HG03064 (cell line): ENCODE results near the gene HARBI1.
"Not testable (repeated sequence)": the region's sequence is repeated elsewhere in the genome, so short reads cannot be mapped to it uniquely, and the experiment has no call there.

Source experiments
- ATAC-seq: cut with Tn5 transposase; IDR thresholded peaks from one replicate; pipeline ENCODE4 v1.9.1; 2021; ENCODE audit warnings: low read depth; ENCODE audit not compliant: unreplicated experiment

The HARBI1 gene

DNA sequence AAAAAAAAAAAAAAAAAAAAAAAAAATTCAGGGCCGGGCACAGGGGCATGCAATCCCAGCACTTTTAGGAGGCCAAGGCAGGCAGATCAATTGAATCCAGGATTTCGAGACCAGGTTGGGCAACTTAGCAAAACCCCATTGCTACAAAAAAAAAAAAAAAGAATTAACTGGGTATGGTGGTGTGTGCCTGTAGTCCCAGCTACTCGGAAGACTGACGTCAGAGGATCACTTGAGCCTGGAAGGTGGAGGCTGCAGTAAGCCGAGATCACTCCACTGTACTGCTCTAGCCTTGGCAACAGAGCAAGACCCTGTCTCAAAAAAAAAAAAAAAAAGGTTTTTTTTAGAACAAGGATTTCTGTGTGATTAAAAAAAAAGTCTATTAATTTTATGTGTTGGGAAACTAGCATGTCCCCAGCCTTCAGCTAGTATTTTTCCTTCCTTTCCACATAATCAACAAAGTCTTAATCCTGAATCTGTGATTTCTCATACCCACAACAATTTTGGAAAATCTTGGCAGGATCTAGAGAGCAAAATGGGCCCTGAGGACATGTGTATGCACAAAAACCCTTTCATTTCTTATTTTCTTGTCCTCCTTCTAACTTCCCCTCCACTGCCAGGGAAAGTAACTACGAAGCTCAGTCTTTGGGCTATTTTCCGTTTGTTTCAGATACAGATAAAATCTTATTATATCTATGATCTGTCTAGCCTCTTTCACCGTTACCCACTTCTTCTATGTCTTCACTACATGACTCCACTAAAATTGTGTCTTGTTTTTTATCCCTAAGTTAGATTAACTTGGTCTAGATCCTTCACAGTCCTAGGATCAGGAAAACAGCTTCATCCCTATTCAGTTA, 17.5 kb downstream of the HARBI1 start:
- no peak for ATAC-seq

DNA sequence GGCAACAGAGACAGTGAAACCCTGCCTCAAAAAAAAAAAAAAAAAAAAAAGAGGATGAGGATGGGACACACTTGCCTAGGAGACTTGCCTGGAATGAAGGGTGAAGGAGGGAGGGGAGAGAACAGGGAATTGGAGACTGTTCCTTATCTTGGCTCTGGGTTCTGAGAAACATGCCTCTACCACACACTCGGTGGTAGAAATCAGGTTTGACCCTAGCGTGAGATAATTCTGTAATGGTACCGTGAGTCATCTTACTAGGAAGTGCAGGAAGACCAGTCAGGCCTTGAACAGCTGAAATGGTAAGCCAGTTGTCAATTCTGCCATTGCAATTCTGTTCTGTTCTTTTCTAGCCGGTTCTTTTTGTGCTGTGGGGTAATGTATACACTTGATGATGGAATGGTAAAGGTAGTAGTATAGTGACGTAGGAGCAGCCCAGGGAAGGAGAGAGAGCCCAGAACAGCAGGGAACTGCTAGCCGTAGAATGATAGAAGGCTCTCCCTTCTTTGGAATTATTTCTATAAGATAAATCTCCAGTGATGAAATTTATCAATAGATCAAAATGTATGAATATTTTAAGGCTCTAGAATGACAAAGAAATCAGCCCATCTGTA, 19.3 kb downstream of the HARBI1 start:
- ATAC-seq = no peak

DNA sequence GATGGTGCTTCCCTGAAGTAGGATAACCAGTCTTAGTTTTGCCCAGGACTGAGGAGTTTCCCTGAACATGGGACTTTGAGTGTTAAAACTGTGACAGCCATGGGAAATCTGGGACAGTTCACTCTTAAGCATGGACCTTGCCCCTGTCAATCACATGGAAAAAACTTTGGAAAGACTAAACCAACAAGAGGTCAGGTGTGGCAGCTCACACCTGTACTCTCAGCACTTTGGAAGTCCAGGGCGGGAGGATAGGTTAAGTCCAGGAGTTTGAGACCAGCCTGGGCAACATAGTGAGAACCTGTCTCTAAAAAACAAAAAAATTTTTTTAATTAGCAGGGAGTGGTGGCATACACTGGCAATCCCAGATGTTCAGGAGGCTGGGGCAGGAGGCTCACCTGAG, 19.9 kb downstream of the HARBI1 start:
- no peak for ATAC-seq

DNA sequence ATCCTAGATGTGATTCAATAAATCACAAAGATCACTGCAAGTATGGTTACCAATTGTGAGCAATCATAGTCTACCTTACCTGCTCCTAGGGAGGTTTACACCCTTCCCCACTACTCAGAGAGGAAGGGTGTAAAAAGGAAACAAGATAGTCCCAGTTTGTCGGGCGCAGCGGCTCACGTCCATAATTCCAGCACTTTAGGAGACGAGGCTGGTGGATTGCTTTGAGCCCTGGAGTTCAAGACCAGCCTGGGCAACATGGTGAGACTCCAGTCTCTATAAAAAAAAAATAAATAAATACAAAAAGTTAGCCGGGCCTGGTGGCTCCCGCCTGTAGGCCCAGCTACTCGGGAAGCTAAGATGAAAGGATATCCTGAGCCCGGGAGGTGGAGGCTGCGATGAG, 22.2 kb downstream of the HARBI1 start:
- no peak for ATAC-seq

DNA sequence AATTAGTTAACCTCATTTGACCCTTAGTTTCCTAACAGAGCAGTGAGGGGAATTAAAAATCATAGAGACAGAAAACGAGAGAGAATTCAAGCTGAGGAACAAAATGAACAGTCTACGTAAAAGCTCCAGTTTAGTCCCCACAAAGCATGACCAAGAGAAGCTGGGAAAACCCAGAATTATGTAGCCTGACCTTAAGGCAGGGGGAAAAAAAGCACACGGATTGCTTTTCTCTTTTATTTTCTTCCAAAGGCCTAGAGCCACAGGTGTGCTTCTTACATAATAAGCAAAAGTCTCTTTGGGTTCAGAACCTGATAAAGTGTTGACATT, 22.7 kb downstream of the HARBI1 start:
- no peak for ATAC-seq

DNA sequence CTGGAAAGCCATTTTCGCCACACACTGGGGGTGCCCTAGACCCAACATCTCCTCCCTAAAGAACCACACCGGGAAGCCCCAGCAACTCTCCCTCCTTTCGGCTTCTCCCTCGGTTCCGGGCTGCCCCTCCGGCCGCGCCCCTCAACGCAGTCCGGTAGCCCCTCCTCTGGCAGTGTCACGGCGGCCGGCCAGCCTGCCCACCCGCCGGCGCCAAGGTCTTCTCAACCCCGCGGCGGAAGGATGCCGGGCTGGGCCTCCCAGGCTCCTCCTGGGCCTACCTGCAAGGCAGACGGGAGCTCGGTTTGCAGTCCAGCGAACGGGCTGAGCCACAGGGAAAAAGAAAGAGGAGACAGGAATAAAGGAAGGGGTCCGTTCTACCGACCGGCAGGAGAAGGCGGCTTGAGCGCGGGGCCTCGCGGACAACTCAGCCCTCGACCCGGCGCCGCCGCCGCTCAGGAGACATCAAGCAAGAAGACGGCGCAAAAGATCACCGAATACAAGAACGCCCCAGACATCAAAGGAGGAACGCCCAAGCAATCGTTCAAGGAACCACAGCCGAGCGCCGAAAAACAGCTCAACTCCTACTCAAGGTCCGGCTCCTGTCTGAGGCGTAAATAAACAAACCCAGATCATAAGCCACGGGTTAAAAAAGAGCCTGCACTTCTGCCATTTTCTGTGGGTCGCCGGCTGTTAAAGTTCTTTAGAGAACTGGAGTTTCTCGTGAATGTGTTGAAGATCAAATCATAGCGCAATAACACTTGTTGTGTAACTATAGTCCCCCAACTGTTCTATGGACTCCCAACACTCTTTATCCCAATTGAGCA, 23.3 kb downstream of the HARBI1 start, which contains the start of gene AMBRA1:
TSS of gene AMBRA1 (minus strand) at position 474 of the 824 bp plus-strand sequence. CDS start 45,643 bp downstream, outside the sequence.
- ATAC-seq = peak; percentile 73

DNA sequence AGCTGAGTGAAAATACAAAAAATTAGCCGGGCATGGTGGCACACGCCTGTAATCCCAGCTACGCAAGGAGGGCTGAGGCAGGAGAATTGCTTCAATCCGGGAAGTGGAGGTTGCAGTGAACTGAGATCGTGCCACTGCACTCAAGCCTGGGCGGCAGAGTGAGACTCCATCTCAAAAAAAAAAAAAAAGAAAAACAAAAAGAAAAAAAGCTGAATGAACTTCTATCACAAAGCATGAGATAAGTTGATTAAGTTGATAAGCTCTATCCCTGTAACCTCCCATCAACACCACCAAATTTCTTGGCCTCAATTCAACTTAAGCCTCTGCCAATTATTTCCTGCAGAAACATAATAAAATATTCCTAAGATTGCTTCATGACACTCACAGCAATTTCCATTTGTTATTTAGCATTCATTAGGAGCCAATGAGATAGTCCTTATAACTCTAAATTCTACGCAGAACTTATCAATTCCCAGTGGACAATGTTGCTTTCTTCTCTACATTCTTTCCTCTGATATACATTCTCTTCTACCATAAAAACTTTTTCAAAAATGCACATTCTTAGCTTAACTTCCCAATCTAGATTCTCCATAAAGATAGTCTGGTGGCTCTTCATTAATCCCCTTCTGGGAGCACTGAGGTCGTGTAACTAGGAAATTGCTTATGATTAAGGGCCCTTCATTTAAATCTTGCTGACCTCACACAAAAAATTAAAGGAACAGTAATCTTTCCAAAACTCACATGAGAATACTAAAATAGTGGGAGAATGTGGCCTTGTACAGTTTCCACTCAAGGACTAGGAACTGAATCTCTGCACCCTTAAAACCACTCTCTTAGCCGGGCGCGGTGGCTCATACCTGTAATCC, 26.1 kb downstream of the HARBI1 start:
- ATAC-seq = no peak

DNA sequence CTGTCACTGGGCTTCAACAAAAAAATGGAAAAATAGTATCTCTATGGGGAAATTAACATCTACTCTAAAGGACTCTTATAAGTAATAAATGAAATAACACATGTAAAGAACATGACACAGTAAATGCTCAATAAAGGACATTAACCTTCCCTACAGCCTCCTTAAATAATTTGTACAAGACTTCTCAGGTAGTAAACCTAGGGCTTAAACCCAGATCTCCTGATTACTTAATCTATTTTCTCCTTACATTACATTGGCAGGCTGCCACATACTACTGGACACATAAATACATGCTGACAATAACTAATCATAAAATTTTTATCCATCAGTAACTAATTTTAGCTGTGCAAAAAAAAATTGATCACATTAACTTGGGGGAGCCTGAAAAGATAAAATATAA, 28.1 kb downstream of the HARBI1 start:
- no peak for ATAC-seq

DNA sequence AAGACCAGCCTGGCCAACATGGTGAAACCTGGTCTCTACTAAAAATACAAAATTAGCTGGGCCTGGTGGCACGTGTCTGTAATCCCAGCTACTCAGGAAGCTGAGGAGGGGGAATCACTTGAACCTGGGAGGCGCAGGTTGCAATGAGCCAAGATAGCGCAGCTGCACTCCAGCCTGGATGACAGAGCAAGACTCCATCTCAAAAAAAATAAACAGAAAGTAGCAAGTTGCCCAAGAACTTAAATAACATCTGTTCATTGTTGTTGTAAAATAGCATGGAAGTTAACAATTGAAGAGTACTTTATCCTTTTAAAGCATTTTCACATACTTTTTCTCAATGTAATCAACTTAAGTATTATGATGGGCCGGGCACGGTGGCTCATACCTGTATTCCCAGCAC, 28.9 kb downstream of the HARBI1 start:
- ATAC-seq = no peak

DNA sequence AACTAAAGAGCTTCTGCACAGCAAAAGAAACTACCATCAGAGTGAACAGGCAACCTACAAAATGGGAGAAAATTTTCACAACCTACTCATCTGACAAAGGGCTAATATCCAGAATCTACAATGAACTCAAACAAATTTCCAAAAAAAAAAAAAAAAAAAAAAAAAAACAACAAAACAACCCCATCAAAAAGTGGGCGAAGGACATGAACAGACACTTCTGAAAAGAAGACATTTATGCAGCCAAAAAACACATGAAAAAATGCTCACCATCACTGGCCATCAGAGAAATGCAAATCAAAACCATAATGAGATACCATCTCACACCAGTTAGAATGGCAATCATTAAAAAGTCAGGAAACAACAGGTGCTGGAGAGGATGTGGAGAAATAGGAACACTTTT, 33.5 kb downstream of the HARBI1 start:
- not testable (repeated sequence) for ATAC-seq

DNA sequence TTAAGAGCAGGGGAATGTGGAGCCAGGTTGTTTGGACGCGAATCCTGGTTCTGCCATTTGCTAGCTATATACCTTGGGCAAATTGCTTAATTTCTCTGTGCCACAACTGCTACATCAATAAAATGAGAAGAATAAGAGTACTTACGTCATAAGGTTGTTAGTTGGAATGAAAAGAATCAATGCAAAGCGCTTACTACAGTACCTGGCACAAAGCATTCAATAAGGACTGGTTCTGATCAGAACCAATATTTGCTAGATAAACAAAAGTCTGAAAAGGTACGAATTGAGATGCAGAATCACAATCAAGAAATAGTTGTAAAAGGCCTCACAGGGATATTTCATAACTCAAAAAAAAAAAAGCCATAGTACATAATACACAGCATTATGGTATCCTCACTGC, 34.4 kb downstream of the HARBI1 start:
- no peak for ATAC-seq

DNA sequence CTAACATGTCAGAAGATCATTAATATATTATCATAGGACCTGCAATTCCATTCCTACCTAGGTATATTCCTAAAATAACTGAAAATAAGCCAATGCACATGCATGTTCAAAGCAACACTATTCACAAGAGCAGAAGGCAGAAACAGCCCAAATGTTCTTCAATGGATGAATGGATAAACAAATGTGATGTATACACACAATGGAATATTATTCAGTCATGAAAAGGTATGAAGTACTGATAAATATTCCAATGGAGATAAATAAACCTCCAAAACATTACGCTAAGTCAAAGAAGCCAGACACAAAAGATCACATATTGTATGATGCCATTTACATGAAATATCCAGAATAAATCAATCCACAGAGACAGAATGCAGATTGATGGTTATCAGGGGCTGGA, 40.0 kb downstream of the HARBI1 start:
- ATAC-seq = no peak

DNA sequence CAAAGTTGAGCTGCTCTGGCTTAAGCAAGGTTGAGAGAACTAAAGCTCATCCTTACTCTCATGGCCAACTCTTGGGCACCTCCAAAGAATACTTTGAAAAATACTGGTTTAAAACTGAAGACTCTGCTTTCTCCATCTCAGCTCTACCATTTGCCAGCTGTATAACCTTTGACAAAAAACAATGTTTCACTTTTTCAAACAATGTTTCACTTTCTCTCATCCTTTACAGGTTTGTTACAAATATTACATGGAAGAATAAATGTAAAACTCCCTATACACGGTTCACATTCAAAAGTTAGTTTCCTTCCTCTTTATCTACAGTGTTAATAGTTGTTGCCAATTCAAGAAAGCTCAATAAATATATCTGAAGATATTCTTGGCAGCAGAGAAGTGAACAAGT, 42.4 kb downstream of the HARBI1 start:
- no peak for ATAC-seq

DNA sequence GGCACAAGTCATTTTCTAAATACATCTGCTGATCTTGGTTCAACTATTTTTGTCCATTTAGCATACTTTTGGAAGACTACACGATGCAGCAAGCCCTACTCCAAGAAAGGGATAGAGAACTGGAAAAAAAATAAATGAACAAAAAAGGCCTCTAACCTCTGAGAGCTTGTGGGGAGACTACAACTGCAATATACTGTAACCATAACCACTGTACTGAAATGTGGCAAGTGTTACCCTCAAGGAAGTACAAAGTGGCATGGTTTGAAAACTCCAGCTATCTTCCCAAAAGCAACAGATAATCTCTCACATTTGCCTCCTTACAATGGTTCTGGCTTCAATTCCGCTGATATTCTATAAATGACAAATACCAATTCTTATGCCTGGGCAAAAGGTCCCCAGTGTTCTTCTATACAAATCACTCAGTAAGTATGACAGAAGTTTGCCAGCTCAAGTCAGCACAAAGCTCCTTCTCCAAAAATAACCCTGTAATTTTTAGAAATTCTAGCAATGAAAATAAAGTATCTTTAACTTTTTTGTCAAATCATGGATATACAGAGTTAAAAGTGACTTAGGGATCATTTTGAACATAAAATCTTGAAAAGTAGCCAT, 46.1 kb downstream of the HARBI1 start:
- ATAC-seq = no peak

DNA sequence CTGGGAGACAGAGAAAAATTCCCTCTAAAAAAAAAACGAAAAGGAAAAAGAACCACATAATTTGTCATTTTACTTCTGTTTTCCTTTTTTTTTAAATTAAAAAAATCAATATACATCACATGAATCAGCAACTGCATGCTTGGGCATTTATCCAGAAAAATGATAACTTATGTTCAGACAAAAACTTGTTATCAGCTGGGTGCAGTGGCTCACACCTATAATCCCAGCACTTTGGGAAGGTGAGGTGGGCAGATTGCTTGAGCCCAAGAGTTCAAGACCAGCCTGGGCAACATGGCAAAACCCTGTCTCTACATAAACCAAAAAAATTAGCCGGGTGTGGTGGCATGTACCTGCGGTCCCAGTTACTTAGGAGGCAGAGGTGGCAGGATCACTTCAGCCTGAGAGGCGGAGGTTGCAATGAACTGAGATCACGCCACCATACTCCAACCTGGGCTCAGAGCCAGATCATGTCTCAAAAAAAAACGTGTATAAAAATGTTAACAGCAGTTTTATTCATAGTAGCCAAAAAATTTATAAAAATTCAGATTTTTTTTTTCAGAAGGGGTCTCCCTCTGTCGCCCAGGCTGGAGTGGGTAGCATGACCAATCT, 51.7 kb downstream of the HARBI1 start:
- ATAC-seq = no peak

DNA sequence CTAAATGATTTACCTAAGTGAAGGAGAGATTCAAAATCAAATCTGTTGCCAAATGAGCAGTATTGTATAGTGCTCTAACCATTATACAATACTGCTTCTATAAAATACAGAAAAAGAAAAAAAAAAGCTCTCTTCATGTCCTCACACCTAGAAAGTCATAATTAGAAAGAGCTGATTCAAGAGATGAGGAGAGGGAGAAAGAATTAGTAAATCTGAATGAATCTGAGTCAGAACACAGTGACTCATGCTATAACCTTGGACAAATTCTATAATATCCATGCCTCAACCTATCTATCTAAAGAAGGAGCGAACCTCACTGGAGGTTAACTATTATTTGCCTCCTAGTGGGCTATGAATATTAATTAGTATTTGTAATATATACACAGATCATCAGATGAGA, 52.6 kb downstream of the HARBI1 start:
- no peak for ATAC-seq

DNA sequence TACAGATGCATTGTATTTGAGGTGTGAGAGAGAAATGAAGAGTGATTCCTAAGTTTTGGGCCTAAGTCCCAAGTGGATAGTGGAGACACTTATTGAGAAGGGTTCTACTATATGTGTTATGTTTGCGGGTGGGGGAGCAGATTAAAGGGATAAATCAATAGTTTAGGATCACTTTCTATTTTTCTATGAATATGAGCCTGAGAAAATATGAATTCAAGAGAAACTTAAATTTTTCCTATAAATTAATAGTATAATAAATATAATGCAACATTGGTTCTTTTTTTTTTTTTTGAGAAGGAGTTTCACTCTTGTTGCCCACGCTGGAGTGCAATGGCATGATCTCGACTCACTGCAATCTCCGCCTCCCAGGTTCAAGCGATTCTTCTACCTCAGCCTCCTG, 54.5 kb downstream of the HARBI1 start:
- ATAC-seq = no peak

DNA sequence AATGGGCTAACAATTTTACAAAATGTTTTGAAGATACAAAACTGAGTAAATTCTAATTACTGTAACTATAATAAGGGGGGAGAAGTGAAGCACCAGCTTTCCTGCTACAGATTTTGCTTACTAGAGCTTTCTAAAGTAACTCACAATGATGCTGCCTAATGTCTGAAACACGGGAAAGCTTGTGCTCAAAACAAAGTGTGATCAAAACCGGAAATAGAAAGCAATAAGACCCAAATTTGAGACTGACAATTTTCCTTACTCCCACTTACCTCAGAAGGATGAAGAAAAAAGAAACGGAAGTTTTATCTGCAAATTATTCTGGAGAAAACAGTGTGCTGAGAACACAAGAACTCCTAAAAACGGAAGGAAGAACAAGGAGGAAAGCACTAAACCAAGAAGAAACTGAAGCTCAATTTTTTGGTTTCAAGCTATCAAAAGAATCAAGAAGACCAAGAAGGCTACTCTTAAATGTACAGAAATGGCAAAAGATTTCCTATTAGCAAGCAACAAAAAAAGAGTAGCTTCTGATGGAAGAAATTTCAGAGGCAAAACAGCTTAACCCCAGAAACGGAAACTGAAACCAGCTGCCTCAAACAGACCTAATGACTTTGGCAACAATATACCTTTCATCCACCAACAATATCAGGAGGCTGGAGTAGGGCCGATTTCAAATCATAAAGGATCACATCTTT, 56.6 kb downstream of the HARBI1 start:
- ATAC-seq = no peak

DNA sequence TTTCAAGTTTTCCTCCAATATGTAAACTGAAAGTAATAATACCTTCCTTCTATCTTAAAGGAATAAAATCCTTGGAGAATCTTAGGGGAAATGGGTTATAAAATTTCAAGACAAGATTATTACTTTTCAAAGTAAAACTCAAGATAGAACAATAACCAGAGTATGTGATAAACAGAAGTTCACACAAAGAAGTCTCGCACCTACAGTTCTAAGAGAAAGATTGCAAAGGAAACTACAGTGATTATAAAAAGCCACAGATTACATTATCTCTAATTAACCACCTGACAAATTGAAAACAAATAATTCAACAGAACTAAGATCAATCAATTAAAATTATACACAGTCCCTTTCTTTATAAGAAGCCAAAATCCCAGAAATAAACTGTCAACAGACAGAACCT, 57.2 kb downstream of the HARBI1 start:
- no peak for ATAC-seq
